Middle frontal gyrus (tissue), 1 donor: ENCODE results near the gene GP1BB.

Source experiments
- DNase-seq: peaks from one replicate; pipeline ENCODE4 v3.0.0-alpha.2; 2015; ENCODE audit warnings: low spot score; ENCODE audit errors: extremely low spot score

The GP1BB gene

GRCh38 chr22:19755722-19756287 lies 32.5 kb downstream of the GP1BB start:
- DNase-seq = no peak

DNA sequence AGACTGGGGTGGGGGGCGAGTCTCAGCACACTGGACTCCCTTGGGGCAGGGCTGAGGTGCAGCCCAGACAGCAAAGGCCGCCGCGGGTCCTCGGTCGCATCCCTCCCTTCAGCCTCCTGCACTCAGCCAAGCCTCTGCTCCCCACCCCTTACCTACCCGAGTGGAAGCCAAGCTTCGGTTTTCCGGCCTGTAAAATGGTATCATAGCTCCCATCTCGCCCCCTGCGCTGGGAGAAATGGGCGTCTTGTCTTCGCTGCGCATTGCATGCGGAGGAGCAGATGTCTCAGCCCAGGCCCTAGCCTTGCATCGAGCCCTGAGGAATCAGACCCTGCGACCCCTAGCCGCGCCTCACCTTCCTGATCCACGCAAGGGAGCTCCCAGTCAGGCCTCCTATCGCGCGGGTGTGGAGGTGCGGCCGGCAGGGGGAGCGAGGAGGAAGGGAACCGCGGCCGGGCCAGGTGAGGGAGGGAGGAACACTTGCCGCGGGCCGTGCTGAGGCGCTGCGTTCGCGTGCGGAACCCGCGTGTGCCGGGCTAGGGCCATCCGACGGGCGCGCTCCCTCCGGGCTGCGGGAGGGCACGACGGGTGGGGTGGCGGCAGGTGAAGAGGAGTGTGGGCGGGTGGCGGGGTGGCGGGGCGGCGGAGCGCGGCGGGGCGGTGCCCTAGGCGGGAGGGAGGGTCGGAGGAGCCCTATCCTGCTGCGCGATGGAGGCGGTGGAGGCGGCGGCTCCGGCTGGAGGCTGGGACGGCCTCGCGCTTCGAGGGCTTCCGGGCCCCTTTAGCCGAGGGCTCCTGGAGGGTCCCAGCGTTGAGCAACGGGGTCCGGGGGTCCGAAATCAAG lies 33.2 kb downstream of the GP1BB start:
- DNase-seq = no peak

DNA sequence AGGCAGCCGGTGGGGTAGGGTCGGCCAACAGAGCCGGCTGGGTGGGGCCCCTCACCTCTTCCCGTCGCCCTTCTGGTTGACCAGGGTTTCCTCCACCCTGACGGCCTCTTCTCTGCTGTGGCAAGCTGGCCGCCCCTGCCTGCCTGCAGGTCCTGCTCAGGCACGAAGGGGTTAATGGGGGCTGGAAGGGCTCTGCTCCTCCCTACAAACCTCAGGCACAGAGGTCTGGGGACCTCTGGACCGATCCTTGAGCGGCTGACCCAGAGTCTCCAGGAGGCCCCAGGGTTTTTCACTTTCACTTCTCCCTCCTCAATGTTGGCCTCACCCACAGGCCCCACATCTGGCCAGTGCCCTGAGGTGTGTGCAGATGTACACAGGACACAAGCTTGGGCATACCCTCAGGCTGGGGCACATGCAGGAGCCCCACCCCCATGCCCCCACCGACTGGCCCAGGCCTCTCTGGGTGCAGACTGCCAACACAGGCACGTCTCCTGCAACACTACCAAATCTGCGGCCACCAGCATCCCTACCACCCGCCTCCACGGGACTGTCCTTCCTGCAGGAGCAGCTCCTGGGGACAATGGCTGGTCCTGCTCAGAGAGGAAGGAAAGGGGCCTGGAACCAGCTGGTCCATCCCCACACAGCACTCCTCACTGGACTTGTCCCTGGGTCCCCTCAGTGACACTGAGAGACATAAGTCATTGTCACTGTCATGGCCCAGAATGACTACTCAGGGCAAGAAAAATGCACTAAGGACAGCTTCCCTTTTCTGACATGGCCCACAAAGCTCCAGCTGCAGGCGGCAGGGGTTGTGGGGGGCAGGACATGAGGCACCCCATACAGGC lies 34.0 kb downstream of the GP1BB start:
- no peak for DNase-seq

DNA sequence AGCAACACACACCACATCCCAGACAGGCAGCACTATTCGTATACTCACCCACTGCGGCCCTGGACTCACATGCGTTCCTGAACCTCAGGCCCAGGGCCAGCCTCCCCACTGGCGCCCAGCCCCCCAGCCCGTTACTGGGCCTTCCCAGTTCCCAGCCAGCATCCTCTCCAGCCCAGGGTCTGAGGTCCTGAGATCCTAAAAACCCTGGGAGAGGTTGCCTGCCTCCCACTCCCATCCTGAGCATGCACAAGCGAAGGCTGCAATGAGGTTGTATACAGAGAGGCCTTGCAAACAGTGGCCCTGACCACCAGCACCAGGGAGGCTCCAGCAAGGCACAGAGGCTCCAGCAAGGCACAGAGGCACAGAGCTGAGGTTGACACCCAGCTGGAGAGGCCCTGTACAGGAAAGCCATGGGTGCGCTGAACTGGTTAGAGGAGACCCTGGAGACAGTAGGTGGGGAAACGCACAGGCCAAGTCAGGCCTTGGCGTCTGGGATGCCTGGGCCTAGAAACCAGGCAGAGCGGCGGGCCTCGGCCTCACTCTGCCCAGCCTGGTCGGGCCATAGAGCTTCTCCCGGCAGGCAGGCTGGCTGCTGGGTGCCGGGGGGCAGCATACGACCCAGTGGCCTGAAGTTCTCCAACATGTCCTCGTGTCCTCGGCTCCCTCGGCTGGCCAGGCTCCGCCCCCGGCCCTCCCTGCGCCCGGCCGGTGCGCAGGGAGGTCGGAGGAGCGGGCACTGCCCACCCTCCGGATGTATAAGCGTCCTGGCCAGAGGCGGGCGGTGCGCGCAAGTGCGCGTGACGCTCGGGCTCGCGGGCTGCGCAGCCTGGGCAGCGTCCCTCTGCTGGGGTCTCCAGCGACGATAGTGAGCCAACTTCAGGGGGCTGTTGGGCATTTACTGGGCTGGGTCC lies 34.9 kb downstream of the GP1BB start:
- DNase-seq = no peak

- DNase-seq = no peak
These were observed 35.6 kb downstream of the GP1BB start for GRCh38 chr22:19758896-19759426.

DNA sequence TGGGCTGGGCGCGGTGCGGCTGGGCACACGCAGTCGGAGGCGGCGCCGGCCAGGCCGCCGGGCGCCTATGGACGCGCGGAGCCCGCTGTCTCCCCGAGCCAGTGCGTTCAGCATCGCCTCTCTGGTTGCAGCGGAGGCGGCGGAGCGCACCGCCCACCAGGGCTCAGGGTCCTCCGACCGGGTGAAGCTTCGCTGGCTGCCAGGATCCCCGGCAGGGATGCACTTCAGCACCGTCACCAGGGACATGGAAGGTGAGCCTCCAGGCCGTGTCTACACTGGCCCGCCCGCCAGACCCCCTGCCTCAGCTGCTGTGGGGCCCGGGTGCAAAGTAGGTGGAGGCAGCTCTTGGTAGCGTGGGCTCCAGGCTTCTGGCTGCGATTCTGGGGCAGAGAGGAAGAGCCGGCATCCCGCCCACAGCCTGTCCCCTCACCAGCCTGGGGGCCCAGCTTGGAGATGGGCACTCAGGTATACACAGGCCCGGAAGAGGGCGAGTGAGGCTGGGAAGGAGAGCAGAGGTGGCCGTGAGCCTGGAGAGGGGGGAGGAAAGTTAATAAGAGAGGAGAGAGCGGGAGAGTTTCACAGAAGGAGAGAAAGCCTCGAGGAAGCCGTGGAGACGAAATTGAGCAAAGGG lies 36.2 kb downstream of the GP1BB start:
- DNase-seq = no peak

DNA sequence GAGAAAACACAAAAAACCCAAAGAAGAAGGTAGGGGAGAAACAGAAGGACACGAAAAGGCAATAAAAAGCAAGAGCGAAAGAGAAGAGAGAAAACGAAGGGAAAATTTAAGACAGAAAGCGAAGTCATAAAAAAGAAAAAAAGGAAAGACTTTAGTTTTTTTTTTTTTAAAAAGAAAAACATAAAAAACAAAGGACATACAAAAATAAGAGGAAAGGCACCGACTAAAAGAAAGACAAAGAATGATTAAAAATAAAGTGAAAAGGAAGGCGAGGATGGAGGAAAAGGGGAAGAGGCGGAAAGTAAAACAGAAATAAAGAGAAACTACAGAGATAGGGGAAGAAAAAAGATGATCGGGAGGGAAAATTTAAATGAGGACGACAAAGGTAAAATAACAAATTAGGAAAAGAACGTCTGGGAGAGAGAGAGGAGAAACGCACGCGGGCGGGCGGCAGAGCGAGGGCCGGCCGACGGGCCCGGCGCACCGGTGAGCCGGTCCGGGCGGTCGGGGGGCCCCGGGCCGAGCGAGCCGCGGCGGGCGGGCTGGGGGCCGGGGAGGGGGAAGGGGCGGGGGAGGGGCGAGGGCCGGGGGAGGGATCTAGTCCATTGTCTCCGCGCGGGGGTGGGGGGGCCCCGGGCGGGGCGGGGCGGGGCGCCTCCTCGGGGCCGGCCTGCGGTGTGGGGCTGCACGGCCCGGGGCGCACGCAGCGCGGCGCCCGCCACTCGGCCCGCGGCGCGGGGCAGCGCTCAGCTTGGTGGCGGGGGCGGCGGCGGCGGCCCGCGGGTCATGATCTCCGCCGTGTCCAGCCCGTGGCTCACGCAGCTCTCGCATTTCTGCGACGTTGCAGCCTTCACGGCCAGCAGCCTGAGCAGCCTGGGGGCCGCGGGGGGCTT lies 37.0 kb downstream of the GP1BB start, which contains the start of gene TBX1:
Gene TBX1 (plus strand): TSS at position 721 of the 893 bp plus-strand sequence. CDS start 66 bp downstream, at position 787.
- no peak for DNase-seq

- DNase-seq = no peak
These were observed 37.8 kb downstream of the GP1BB start for GRCh38 chr22:19760951-19761724.

GRCh38 chr22:19761725-19762567 lies 38.6 kb downstream of the GP1BB start:
- no peak for DNase-seq

GRCh38 chr22:19762568-19763457 lies 39.5 kb downstream of the GP1BB start:
- DNase-seq = no peak

DNA sequence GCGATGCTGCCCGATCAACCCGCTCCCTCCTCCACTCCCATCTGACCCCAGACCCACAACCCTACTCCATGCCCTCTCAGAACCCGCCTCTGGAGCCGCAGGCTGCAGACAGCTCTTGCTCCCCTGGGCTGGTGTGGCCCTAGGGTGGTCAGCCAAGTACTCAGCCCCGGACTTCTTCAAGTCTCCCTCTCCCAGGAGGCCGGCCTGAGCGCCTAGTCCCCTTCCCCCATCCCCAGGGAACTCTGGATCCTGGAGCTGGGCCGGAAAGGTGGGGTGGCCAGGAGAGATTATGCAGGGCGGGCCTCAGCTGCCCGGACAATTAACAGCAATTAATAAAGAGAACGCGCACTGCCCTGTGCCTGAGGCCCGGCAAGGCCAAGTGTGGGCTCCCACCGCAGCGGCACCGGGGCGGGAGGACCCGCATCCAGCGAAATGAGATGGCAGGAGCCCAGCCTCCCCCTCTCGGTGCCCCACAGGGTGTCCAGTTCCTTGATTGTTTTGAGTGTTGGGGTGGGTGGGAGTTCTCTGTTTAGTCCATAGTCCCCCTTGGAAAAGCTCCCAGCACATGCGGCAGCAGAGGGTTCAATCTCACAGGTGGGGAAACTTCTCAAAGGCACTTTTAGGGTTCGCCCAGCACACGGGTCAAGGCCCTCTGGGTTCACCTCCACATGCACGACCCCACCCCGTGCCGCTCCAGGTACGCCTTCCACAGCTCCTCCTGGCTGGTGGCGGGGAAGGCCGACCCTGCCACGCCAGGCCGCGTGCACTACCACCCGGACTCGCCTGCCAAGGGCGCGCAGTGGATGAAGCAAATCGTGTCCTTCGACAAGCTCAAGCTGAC lies 40.3 kb downstream of the GP1BB start:
- no peak for DNase-seq

DNA sequence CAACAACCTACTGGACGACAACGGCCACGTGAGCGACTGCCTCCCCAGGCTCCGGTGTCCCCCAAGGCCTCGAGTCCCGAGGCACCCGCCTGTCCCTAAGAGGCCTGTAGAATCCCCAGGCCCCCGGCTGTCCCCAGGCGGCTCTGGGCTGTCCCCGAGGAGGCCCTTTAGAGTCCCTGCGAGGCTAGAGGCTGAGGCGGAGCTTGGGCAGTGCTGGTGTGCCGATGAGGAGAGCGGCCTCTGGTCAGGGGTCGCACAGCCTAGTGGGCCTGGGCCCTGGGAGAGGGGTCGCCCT lies 40.9 kb downstream of the GP1BB start:
- DNase-seq = no peak

DNA sequence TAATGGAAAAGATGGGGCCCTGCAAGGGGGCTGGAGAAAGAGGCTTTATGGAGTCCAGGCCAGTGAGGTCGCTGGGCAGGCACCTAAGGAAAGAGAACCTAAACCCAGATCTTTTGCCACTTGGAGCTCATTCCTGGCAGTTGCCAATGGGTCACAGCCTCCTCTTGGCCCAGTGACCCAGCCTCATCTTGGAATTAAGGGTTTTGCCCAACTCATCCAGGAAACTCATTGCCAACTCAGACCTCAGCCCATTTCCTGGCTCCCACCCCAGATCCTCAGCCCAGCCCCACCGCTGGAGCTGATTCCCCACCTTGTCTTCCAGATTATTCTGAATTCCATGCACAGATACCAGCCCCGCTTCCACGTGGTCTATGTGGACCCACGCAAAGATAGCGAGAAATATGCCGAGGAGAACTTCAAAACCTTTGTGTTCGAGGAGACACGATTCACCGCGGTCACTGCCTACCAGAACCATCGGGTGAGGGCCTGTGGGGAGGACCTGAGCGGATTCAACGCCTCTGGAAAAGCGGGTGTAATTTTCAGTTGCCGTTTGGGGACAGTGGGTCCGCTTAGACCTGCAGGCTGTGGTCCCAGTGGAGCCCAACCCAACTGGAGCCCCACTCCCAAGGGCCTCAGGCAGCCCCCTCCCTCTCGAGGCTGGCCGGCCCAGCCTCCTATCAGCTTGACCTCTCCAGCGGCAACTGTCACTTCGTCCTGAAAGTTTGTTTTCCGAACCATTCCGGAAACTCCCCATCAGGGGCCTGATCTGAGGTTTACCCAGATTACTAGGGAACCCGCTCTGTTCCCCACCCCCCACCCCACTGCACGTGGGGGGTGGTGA lies 41.5 kb downstream of the GP1BB start:
- DNase-seq = no peak

GRCh38 chr22:19765477-19766239 lies 42.3 kb downstream of the GP1BB start:
- no peak for DNase-seq
